ENCODE results near the gene TMEM187. TPM values are rescaled to one million over a fixed set of nuclear protein-coding genes. Genes with fewer than 3 reads are reported as not detected.

Gene TMEM187
- total RNA-seq, 4 donors from 2014 or later = 1.9 to 9.0 (median 4.5) TPM

DNA sequence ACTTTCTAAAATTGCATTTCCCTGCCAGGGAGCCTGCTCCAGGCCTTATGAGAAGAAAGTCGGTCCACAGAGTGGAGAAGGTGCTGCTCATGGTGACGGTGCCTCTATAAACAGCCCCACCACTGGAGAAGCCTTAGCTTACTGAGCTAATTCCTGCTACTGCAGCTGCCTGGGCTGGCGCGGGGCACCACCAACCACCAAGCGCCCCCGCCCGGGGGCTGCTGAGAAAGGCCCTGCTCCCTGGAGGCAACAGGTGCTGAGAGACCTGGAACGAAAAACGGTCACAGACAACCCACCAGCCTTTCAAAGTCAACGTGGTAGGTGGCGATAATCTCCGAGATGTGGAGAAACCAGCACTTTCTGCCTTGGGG is 3.8 kb upstream of the TMEM187 start:
- ATAC-seq (ENCODE audit: low FRiP score) (no peak), DNase-seq (ENCODE audit: low spot score) (no peak)
- TF ChIP-seq, protein P1, sequence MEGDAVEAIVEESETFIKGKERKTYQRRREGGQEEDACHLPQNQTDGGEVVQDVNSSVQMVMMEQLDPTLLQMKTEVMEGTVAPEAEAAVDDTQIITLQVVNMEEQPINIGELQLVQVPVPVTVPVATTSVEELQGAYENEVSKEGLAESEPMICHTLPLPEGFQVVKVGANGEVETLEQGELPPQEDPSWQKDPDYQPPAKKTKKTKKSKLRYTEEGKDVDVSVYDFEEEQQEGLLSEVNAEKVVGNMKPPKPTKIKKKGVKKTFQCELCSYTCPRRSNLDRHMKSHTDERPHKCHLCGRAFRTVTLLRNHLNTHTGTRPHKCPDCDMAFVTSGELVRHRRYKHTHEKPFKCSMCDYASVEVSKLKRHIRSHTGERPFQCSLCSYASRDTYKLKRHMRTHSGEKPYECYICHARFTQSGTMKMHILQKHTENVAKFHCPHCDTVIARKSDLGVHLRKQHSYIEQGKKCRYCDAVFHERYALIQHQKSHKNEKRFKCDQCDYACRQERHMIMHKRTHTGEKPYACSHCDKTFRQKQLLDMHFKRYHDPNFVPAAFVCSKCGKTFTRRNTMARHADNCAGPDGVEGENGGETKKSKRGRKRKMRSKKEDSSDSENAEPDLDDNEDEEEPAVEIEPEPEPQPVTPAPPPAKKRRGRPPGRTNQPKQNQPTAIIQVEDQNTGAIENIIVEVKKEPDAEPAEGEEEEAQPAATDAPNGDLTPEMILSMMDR (IDR thresholded peaks at IDR 0.05) = no peak

- TF ChIP-seq, protein P1 (IDR thresholded peaks at IDR 0.05) = no peak
- DNase-seq (ENCODE audit: low spot score) = no peak
- ATAC-seq (ENCODE audit: low FRiP score) = no peak
These were observed 3.2 kb upstream of the TMEM187 start for GRCh38 chrX:153969125-153969903.

- DNase-seq (ENCODE audit: low spot score) (no peak), ATAC-seq (ENCODE audit: low FRiP score) (no peak)
- TF ChIP-seq, protein P1 (IDR thresholded peaks at IDR 0.05) = no peak
These were observed 2.6 kb upstream of the TMEM187 start for GRCh38 chrX:153969904-153970356.

DNA sequence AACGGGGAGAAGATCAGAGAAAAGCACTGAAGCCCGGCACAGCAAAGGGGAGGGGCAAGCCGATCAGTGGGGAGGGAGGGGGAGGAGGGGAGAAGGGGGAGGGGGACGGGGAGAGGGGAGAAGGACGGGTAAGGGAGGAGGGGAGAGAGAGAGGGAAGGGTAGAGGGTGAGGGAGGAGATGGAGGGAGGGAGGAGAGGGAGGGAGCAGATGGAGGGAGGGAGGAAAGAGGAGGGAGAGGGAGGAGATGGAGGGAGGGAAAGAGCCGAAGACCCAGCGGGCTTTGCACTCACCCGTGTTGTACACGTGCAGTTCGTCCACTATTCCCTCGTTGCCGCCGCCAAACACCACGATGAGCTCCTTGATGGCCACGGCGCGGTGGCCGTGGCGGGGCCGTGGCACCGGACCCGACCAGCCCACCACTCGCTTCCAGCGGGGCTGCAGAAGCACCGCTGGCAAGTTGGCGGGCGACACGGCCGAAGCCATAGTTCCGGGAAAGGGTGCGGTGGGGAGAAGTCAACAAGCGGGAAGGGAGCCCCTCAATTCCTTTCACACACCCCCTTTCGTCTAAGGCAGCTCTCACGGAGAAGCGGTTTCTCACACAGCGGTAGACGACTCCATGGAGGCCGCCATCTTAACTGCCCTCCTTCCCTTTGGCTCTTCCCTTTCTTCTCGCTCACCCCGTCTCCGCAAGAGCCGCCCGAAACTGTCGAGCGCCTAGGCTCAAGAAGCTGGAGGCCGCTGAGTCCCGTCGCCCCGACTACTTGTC is 2.0 kb upstream of the TMEM187 start:
- DNase-seq (ENCODE audit: low spot score) (no peak), ATAC-seq (ENCODE audit: low FRiP score) (peak; percentile 2)
- TF ChIP-seq, protein P1 (IDR thresholded peaks at IDR 0.05) = no peak

DNA sequence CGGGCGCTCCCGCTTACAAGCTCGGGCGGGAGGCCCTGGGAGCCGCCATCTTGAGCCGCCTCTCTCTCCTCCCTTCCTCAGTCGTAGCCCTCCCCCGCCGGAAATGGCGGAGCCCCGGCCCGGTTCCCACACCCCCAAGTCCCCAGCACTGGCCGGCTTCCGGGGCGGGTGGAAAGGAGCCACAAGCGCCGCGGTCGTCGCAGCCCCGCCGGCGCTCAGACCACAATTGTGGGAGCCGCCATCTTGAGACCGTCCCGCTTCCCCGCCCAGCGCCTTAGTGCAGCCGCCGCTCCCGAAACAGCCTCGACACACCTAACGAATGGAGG is 1.5 kb upstream of the TMEM187 start:
- TF ChIP-seq, protein P1 (IDR thresholded peaks at IDR 0.05) = no peak
- ATAC-seq (ENCODE audit: low FRiP score) (peak; percentile 53), DNase-seq (ENCODE audit: low spot score) (peak; percentile 74)

GRCh38 chrX:153971450-153972367 is 845 bp upstream of the TMEM187 start, which contains the start of gene HCFC1:
Gene HCFC1, minus strand, starts transcription at chrX:153971818. Its CDS starts 978 bp downstream, at chrX:153970840.
- DNase-seq (ENCODE audit: low spot score) (peak; percentile 76), ATAC-seq (ENCODE audit: low FRiP score) (peak; percentile 55)
- TF ChIP-seq, protein P1 (IDR thresholded peaks at IDR 0.05) = no peak

Data from omental fat pad (tissue), 4 donors.